NCI-H1436 (cell line): ENCODE measurements around the gene UBE2N.
"Not testable (repeated sequence)": the region's sequence is repeated elsewhere in the genome, so short reads cannot be mapped to it uniquely, and the experiment has no call there.

Source experiments
- DNase-seq: peaks from one replicate; lab custom pipeline; 2025; lab: John Stamatoyannopoulos, UW

The UBE2N gene

DNA sequence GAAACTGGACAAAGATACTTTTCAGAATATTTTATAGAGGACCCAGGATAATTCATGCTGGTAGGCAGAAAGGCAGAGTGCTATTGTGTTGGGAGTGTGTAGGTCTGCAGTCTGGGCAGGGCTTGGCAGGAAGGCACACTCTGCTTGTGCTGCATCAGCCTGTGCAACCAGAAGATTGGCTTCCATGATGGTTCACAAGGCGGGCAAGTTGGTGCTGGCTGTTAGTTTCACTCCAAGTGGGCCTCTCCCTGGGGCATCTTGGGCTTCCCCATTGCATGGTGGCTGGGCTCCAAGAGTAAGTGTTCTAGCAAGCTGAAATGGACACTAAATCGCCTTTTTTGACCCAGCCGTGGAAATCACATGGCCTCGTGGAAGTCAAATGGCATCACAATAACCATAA is 1.8 kb upstream of the UBE2N start:
- DNase-seq, result no peak

DNA sequence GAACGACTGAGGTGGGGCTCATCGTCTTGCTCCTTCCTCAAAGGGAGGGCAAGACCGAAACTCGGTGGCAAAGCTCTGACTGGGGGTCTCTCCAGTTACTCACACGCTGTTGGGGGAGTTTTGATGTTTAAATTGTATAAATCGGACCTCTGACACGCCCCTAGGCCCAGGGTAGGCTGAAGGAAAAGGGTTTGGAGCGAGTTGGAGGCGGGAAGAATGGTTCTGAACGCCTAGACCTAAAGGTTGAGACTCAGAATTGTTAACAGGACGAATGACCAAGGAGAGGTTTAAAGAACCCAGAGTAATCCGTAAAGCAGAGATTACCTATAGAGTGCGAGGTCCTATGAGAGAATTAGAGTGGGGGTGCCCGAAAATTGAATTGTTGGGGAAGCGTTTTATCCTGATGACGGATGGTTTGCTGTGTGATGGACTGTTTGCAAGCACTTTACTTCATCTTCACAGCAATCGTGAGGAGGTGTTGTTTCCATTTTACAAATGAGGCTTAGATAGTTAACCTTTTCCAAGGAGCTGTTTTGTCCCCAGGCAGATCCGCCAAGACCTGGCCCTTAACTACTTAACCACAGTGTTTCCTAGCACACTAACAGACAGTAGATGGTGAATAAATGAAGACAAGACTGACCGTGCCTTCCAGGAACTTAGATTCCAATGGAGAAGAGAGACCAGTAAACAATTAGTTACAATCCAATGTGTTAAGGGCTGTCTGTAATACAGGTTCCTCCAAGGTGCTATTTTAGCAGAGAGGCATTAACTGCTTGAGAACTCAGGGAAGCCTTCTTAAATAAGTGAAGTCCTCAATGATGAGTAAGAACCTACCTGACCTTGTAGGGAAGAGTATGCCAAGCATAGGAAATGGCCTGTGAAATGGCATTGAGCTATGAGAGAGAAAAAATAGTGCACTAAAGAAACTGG is 929 bp upstream of the UBE2N start:
- DNase-seq, result no peak

- no peak for DNase-seq
These were observed 598 bp downstream of the UBE2N start for GRCh38 chr12:93441081-93441616.

GRCh38 chr12:93440043-93440835 is 1.5 kb downstream of the UBE2N start:
- no peak for DNase-seq

DNA sequence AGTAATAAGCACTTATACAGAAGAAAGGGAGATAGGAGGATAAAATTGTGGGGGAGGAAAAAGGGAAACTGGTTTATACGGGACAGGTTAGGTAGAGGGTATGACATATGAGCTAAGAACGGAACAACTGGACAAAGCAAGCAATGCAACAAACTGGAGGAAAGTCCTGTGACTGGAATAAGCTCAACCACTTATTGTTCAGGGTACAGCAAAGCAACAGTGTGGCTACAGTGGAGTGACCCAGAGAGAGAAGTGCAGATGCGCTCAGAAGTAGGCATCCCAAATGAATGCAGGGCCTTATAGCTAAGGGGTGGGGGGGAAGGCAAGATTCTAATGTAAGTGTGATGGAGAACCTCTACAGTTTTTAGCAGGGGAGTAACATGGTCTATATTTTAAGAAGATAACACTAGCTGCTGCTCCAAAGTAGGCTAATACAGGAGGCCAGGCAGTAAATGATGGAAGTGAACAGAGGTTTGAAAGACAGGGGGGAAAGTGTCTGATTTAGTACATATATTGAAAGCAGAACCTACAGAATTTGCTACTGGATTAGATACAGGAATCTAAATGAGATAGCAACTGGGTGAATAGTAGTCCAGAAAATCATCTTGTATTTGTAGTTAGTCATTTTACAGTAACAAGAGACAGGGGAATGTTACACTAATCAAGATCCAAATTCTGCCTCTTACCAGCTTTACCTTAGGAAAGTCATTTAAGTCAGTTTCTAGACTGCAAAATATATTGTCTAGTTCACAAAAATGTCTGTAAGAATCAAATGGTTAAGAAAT is 3.3 kb downstream of the UBE2N start:
- no peak for DNase-seq

- no peak for DNase-seq
These were observed 7.4 kb downstream of the UBE2N start for GRCh38 chr12:93434256-93434865.

DNA sequence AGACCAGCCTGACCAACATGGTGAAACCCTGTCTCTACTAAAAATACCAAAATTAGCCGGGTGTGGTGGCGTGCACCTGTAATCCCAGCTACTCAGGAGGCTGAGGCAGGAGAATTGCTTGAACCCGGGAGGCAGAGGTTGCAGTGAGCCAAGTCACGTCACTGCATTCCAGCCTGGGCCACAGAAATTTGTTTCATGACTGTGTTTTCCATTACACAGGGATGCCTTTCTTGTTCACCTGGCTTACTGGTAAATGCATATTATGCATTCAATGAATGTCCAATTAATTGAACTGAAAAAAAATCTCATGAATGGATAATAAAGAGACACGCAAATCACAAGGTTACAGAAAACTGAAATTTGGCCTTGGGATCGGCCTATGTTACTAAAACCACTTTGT is 9.7 kb downstream of the UBE2N start:
- not testable (repeated sequence) for DNase-seq

DNA sequence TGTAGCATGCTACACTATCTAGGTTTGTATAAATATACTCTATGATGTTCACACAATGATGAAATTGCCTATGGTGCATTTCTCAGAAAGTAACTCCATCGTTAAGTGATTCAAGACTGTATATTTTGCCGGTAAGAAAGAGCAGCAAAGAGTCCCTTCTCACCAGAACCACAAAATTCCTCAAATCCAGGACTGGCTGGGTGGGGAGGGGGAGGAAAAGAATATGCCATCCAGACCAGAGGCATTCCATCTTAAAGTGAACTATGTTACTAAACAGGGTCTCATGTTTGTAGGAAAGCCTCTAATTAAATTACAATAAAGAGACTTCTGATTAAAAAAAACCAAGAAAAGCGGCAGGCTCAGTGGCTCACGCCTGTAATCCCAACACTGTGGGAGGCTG is 11.5 kb downstream of the UBE2N start:
- DNase-seq, result no peak

- DNase-seq, result no peak
These were observed 11.9 kb downstream of the UBE2N start for GRCh38 chr12:93429852-93430251.

DNA sequence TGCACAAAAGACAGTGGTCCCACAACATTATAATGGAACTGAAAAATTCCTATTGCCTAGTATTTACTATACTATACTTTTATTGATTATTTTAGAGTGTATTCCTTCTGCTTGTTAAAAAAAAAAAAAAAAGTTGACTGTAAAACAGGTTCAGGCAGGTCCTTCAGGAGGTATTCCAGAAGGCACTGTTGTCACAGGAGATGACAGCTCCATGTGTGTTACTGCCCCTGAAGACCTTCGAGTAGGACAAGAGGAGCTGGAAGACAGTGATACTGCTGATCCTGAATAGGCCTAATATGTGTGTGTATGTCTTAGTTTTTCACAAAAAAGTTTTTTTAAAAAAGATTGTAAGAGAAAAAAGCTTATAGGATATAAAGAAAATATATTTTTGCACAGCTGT is 12.3 kb downstream of the UBE2N start:
- no peak for DNase-seq

DNA sequence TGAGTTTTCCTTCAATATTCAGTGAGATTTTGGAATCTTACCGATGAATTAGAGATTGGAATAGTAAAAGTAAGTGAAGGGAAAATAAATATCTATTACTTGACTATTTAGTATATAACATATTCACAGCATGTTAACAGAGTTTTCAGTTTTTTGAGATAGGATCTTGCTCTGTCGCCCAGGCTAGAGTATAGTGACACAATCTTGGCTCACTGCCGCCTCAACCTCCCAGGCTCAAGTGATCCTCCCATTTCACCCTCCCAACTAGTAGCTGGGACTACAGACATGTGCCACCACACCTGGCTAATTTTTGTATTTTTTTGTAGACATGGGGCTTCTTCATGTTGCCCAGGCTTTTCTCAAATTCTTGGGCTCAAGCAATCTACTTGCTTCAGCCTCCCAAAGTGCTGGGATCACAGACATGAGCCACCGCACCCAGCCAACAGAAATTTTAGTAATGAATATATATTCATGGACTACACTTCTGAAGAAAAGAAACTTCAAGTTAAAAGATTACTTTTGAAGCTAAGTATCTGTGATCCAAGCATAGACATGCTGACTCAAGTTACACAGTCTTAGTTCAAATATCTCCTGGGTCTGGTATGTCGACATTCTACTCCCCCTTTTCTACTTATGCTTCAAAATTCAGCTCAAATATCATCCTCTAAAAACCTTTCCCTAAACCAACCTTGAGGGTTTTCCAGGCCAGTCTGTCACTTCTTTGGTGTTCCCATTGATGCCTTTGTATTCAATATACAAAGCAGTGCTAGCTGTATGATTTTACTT is 13.8 kb downstream of the UBE2N start:
- DNase-seq, result no peak

- no peak for DNase-seq
These were observed 15.3 kb downstream of the UBE2N start for GRCh38 chr12:93426412-93426805.

GRCh38 chr12:93425736-93426411 is 15.9 kb downstream of the UBE2N start:
- DNase-seq, result no peak

DNA sequence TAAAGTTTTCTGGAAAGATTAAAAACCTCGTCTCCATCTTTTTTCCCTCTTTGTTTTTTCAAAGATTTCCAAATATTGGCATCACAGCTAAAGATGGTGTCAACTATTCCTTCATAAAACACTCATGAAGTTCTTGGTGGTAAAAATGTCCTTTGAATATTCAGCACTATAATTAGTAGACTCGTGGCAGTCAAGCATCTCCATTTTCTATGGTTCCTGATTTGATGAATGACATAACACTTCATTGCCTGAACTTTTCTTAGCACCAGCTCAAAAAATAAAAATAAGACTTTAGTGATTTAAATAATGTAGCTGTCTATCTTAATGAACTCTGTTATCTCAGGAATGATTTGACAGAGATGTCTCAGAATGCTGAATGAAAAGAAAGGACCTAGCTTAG is 19.7 kb downstream of the UBE2N start:
- DNase-seq, result no peak

DNA sequence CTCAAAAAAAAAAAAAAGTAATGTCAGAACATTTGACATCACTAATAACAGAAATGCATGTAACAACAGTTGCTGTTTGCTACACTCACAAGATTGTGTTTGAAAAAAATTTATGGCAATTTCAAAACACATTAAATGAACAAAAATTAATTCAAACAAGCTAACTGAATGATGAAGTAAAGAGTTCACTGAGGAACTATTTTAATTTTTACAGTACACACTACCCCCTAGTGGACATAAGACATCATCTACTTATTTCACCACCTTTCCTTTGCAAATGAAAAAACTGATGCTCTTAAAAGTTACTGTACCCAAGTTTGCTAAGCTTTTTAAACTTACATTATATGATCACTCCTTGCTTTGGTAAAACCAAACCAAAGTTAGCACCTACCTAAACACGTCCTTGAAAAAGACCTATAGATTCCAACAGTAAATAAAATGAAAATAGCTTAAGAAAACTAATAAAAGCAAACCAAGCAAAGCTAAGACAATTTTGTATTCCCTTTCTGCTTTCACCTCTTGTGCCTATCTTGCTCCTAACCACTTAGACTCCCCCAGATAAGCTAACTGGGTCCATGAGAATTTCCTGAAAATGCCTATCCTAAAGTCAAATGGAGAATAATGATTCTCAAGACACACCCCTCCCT is 22.2 kb downstream of the UBE2N start:
- DNase-seq, result peak; percentile 6

- DNase-seq, result no peak
These were observed 23.7 kb downstream of the UBE2N start for GRCh38 chr12:93417967-93418480.

GRCh38 chr12:93415723-93416464 is 25.9 kb downstream of the UBE2N start:
- no peak for DNase-seq

GRCh38 chr12:93413064-93413463 is 28.7 kb downstream of the UBE2N start:
- DNase-seq, result no peak

- not testable (repeated sequence) for DNase-seq
These were observed 29.4 kb downstream of the UBE2N start for GRCh38 chr12:93412396-93412795.
